Ascending aorta (tissue), 2 donors: Measurements from ENCODE around the gene RBMS3. TPM values are rescaled to one million over a fixed set of nuclear protein-coding genes. Genes with fewer than 3 reads are reported as not detected.

ENCODE experiments used
- DNase-seq, 2 donors: peaks; one replicate each; pipeline ENCODE4 v3.0.0-alpha.2; 2019; ENCODE audit warnings: low spot score in 2 of 2
- H3K27ac ChIP-seq, 2 donors: fragments of 200-600 bp; sonication (generic); one replicate each; pipeline ENCODE4 v1.5.1; 2016 to 2017; ENCODE audit warnings: mild to moderate bottlenecking in 1 of 2
- H3K27me3 ChIP-seq: fragments of 200-600 bp; sonication (generic); one replicate; pipeline ENCODE4 v1.5.1; 2017
- H3K36me3 ChIP-seq, 2 donors: fragments of 200-600 bp; sonication (generic); one replicate each; pipeline ENCODE4 v1.5.1; 2016
- H3K4me1 ChIP-seq, 2 donors: fragments of 200-600 bp; sonication (generic); one replicate each; pipeline ENCODE4 v1.5.1; 2016 to 2017; ENCODE audit warnings: mild to moderate bottlenecking in 1 of 2
- H3K4me3 ChIP-seq, 2 donors: fragments of 200-600 bp; sonication (generic); one replicate each; pipeline ENCODE4 v1.5.1; 2016 to 2017; ENCODE audit warnings: mild to moderate bottlenecking in 1 of 2
- H3K9me3 ChIP-seq, 2 donors: fragments of 200-600 bp; sonication (generic); one replicate each; pipeline ENCODE4 v1.5.1; 2016
- intact Hi-C: fragments of 100-400 bp; cut with DNase I; formaldehyde crosslinking; loops from one replicate; pipeline ENCODE4 v1.15.1; 2023
- total RNA-seq: library from RNA; depleted of rRNA; stranded (reverse); fragments of >200 nt; gene quantifications from one replicate; pipeline ENCODE4 v1.1.0, GENCODE V29; 2016
- TF ChIP-seq, protein P1 (sequence below), 3 experiments: fragments of 200-600 bp in 2 of 3; fragments of 450-650 bp in 1 of 3; sonication (generic) in 2 of 3; IDR thresholded peaks; one replicate each; pipeline ENCODE4 v1.5.1; 2016 to 2019; ENCODE audit warnings: antibody characterized with exemption in 3 of 3, mild to moderate bottlenecking in 1 of 3, moderate library complexity in 1 of 3

The RBMS3 gene
- total RNA-seq, 1 donor from 2014 or later, result 65.8 TPM

DNA sequence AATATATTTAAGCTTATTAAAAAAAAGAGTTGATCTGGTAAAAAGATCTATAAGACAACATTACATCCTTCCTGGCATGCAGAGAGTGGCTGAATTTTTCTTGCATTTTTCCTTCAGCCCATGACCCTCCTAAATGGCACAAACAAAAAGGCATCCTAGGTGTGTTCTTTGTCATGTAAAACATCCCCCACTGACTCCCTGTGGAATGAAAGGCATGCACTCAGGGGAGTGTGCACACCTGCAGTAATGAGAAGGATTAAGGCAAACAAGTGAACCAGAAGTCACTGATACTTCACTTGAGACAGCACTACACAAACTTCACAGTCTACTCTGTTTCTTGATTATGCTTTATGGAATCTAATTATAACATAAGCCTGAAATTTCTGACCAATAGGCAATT, 195.0 kb downstream of the RBMS3 start:
- Histone ChIP-seq H3K27ac (no peak overlapping the region), H3K9me3 (no peaks in the 10 kb centered on the region), H3K36me3 (no peaks in the 10 kb centered on the region), H3K27me3 (no peaks in the 10 kb centered on the region), H3K4me3 (no peak overlapping the region), H3K4me1 (peaks cover 0 to 15% of the 10 kb centered on the region in 2 donors)
- TF ChIP-seq, protein P1, sequence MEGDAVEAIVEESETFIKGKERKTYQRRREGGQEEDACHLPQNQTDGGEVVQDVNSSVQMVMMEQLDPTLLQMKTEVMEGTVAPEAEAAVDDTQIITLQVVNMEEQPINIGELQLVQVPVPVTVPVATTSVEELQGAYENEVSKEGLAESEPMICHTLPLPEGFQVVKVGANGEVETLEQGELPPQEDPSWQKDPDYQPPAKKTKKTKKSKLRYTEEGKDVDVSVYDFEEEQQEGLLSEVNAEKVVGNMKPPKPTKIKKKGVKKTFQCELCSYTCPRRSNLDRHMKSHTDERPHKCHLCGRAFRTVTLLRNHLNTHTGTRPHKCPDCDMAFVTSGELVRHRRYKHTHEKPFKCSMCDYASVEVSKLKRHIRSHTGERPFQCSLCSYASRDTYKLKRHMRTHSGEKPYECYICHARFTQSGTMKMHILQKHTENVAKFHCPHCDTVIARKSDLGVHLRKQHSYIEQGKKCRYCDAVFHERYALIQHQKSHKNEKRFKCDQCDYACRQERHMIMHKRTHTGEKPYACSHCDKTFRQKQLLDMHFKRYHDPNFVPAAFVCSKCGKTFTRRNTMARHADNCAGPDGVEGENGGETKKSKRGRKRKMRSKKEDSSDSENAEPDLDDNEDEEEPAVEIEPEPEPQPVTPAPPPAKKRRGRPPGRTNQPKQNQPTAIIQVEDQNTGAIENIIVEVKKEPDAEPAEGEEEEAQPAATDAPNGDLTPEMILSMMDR (IDR thresholded peaks at IDR 0.05), result no peak
- DNase-seq, result no peak
- intact Hi-C loops, result no loop called here

DNA sequence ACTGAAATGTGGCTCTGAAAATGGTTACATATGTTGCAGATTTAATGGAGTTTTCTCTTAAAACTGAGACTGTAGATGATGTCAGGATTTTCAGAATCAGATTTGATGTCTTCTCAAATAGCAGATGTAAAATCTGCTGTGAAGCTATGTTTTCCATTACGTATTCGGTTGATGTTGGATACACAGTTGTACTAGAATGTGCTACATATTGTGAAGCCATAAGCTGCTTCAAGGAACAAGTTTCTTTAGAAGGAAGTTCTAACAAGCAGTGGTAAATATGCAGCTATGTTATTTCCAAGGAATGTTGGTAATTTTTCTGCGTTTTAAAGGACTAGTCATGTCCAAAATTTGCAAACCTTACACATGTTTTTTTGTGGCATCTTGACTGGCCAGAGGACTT, 197.7 kb downstream of the RBMS3 start:
- TF ChIP-seq, protein P1 (IDR thresholded peaks at IDR 0.05), result no peak
- Histone ChIP-seq H3K9me3 (no peaks in the 10 kb centered on the region), H3K4me1 (peaks cover 0 to 15% of the 10 kb centered on the region in 2 donors), H3K27me3 (no peaks in the 10 kb centered on the region), H3K4me3 (no peak overlapping the region), H3K27ac (no peak overlapping the region), H3K36me3 (no peaks in the 10 kb centered on the region)
- intact Hi-C loops, result no loop called here
- no peak for DNase-seq

DNA sequence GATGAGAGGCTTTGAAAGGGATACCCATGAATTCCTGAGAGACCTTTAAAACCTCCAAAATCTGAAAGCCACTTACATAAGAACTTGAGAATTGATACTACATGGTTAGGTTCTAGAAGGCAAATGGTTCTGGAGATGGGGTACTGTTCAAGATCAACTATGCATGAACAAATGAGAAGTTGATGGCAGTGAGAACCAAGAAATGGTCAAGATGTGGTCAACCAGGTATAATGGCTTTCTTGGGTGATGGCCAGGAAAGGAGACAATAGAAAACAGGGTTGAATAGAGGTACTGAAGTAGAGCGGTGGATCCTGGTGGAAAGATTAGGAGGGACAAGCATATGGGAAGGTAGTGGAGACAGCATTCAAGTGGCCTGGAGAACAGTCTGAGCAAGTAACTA, 200.4 kb downstream of the RBMS3 start:
- Histone ChIP-seq H3K36me3 (no peaks in the 10 kb centered on the region), H3K4me1 (peaks cover 0 to 11% of the 10 kb centered on the region in 2 donors), H3K4me3 (no peak overlapping the region), H3K27me3 (no peaks in the 10 kb centered on the region), H3K9me3 (no peaks in the 10 kb centered on the region), H3K27ac (no peak overlapping the region)
- TF ChIP-seq, protein P1 (IDR thresholded peaks at IDR 0.05), result no peak
- DNase-seq, result no peak
- intact Hi-C loops, result no loop called here

DNA sequence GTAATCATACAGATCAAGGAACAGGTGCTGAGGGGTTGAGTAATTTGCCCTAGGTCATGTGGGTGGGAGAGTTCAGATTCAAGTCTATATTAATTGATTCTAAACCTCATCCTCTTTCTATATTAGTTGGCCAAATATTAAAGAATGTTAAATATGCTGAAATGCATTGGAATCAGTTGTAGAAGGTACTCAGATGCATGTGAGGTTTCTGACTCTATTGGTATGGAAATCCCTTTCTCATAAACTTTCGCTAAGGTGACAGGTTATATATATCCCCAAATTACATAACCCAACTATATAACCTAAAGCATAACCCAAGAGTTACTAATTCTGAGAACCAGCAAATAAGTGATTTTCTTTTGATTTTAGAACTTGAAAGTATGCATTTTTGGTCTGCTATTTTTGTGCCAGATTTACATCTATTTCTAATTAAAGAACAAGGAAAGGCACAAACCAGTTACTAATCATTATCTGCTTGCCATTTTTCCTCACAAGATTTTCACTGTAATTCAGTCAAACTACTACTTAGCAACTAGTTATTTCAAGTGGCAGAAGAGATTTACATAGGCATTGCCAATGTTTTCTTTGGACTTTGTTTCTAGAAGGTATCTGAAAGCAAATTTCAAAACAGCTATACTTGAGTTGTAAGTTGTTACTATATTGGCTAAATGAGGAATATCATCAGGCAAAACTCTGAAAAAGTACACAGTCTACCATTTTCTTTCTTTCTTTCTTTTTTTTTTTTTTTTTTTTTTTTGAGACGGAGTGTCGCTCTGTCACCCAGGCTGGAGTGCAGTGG, 201.3 kb downstream of the RBMS3 start:
- Histone ChIP-seq H3K27ac (no peak overlapping the region), H3K4me1 (peaks cover 0 to 10% of the 10 kb centered on the region in 2 donors), H3K27me3 (no peaks in the 10 kb centered on the region), H3K4me3 (no peak overlapping the region), H3K9me3 (no peaks in the 10 kb centered on the region), H3K36me3 (no peaks in the 10 kb centered on the region)
- TF ChIP-seq, protein P1 (IDR thresholded peaks at IDR 0.05), result no peak
- no peak for DNase-seq
- intact Hi-C loops, result no loop called here

DNA sequence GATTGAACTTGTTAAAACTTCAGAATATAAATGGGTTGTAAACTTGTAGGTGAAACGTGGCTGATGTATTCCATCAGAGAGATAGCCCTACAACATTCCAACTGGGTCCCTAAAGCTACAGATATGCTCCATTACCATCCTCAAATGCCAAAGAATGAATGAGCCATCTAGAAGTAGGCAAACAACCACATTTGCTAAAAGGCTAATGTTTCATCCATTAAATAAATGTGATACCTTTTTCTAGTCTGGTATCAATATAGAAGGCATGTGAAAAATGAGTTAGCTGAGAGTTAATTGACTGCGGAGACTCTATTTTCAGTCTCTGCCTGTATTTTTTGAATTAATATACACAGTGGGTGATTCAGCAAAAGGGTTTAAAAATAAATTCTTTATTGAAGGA, 203.8 kb downstream of the RBMS3 start:
- TF ChIP-seq, protein P1 (IDR thresholded peaks at IDR 0.05), result no peak
- Histone ChIP-seq H3K4me1 (peaks cover 0 to 6% of the 10 kb centered on the region in 2 donors), H3K27me3 (no peaks in the 10 kb centered on the region), H3K27ac (no peak overlapping the region), H3K4me3 (no peak overlapping the region), H3K36me3 (no peaks in the 10 kb centered on the region), H3K9me3 (no peaks in the 10 kb centered on the region)
- DNase-seq, result no peak
- intact Hi-C loops, result no loop called here
